GM19438 (cell line): ENCODE measurements around the gene ARX.

Experiments
- ATAC-seq: cut with Tn5 transposase; IDR thresholded peaks from one replicate; pipeline ENCODE4 v1.9.1; 2021; ENCODE audit warnings: low read depth; ENCODE audit not compliant: unreplicated experiment

The ARX gene

GRCh38 chrX:25015486-25016360 is at the start of gene ARX:
Gene ARX (minus strand): TSS chrX:25015965. CDS start chrX:25015737, 228 bp downstream.
- ATAC-seq, result no peak

DNA sequence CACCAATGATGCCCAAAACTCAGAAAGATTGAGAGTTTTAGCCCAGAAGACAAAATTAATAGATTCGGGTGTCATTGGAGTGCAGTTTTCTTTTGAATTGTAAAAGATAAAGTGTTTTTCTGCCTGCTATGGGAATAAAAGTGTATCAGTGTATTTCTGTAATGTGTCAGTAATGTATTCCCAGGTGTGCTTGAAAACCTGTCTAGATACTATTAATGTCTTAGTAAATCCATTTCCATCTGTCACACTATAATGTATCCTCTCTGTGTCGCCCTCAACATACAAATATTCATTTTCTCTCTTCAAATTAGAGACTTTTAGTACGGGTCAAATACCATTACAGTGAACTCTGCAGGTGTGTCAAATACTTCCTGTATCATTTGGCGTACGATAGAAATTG is 43.5 kb upstream of the ARX start:
- no peak for ATAC-seq

DNA sequence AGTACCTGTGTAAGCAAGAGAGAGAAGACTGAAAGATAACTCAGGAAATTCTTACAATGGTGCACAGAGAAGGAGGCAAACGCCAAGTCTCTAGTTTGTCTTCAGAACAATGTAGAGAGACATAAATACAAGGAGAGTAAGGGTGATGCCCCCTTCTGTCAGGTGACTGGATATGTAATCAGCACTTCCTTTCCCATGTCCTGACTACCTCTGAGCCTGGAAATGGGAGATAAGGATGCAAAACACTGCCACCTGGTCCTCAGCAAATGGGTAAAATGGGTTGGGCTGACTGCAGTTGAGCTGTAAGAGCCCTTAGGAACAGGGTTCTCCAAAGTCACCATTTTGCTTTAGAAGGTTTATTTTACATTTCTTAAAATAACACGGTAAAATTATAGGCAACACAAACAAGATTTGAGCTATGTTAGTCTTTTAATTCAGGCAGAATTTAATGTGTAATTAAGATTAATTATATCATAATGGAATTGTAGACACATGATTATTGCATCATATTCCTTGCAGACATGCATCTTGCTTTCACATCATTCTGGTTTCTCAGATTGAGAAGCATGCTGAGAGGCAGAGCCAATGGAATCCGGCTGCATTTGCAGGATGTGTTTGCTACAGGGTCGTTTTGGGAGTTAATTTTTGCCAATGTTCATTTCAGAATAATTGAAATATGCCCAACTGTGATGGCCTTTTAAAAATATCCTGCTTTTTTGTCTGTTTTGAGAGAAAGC is 37.2 kb upstream of the ARX start:
- ATAC-seq, result no peak

DNA sequence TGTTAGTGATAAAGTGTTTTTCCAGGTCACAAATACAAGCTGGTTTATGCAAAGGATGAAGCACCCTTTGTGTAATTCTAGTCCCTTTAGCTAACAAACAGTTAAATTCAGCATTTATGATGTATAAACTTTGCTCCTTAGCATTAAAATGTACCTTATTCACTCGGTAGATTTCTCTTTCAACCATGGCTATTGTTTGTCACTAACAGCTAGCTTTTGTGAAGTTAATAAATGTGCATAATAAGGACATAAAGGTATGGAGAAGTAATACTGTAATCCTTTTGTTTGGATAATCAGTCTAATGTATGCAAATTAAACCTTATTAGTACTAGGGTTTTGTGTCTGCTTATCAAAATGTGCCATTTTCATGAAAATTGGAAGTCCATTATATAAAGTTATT is 34.2 kb upstream of the ARX start:
- no peak for ATAC-seq

- no peak for ATAC-seq
Observed at GRCh38 chrX:25049357-25049756, 33.6 kb upstream of the ARX start.

DNA sequence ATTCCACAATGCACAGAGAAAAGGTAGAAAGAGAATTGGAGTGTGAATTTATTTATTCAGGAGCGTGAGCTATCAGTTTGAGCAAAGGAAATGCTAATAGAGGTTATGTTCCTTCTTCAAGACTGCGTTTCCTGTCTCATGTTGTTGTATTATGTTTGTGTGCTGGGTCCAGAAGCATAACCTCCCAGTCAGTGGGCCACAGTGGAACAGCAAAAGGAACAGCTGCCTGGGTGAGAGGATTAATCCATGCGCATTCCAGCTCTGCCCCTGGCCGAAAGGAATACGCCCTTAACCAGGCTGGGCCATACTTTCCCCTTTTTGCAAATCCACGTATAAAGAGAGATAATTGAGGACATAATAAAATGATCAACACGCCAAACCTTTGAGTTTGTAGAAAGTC is 32.4 kb upstream of the ARX start:
- no peak for ATAC-seq

GRCh38 chrX:25043192-25043591 is 27.4 kb upstream of the ARX start:
- no peak for ATAC-seq

- ATAC-seq, result no peak
Observed at GRCh38 chrX:25039036-25039435, 23.3 kb upstream of the ARX start.

- ATAC-seq, result no peak
Observed at GRCh38 chrX:25034889-25035288, 19.1 kb upstream of the ARX start.

- ATAC-seq, result no peak
Observed at GRCh38 chrX:25029288-25029825, 13.6 kb upstream of the ARX start.

DNA sequence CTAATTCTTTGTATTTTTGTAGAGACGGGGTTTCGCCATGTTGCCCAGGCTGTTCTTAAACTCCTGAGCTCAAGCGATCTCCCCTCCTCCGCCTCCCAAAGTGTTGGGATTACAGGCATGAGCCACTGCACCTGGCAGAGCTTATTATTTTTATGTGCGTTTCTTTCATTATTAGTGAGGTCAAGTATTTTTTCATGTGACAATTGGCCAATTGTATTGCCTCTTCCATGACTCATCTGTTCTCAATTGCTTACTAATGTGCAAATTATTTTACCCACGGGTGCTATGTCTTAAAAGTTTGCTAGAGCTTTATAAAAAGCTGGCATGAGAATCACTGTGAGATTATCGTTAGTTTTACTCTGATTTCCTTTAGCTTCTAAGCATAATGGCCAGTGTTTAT is 13.0 kb upstream of the ARX start:
- no peak for ATAC-seq

- ATAC-seq, result no peak
Observed at GRCh38 chrX:25026576-25026975, 10.8 kb upstream of the ARX start.

- ATAC-seq, result no peak
Observed at GRCh38 chrX:25025615-25026014, 9.8 kb upstream of the ARX start.

- no peak for ATAC-seq
Observed at GRCh38 chrX:25023908-25024307, 8.1 kb upstream of the ARX start.

GRCh38 chrX:25022499-25023325 is 6.9 kb upstream of the ARX start:
- ATAC-seq, result no peak

DNA sequence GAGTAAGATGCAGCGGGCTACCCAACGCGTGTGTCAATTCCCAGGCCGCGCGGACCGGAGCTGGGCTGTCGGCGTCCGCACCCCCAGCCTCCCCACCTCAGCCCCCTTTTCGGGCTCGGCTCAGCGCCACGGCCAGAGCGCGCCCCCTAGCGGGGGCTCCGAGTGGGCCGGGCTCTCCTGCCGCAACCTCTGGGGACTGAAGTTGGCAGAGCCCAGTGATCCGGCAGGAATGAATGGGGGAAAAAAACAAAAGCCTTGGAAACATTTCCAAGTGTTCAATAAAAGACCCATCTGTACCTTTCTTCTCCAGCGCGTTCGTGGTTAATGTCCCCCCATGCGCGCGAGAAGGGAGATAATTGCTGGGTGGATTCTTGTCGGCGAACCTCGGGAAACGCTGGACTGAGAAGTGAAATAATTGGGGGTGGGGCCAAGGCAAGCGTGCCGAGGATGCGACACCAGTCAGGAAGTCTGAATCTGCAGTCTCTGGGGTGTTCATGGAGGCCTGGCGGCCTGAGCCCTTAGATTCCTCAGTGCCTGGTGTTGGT is 5.2 kb upstream of the ARX start:
- ATAC-seq, result no peak

DNA sequence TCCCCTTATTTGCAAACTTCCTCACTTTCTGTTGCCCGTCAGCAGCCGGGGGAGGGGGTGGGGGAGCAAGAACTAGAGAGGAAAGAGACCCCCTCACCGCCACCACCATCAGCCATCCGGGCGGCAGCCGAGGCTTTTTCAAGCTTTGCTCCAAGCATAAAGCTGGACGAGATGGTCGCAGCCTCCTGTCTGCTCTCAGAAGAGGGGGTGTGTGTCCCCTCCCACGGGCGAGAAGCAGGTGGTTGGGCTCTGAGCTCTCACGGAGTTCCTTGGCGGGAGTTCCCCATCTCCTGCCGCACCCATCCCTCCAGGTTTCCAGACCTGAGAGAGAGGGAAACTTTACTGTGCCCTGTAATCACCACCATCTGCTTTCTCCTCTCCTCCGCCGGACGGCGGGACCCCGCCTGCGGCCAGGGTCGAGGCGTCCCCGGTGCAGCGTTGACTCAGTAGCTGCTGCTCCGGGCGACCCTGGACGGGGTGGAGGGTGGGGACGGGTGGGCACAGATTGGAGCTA is 4.7 kb upstream of the ARX start:
- ATAC-seq, result no peak

GRCh38 chrX:25019707-25020390 is 4.1 kb upstream of the ARX start:
- ATAC-seq, result no peak

- no peak for ATAC-seq
Observed at GRCh38 chrX:25018682-25019081, 2.9 kb upstream of the ARX start.
